Measurements from ENCODE around the gene SEBOX.
"Not testable (repeated sequence)": the region's sequence is repeated elsewhere in the genome, so short reads cannot be mapped to it uniquely, and the experiment has no call there.

Gene SEBOX

DNA sequence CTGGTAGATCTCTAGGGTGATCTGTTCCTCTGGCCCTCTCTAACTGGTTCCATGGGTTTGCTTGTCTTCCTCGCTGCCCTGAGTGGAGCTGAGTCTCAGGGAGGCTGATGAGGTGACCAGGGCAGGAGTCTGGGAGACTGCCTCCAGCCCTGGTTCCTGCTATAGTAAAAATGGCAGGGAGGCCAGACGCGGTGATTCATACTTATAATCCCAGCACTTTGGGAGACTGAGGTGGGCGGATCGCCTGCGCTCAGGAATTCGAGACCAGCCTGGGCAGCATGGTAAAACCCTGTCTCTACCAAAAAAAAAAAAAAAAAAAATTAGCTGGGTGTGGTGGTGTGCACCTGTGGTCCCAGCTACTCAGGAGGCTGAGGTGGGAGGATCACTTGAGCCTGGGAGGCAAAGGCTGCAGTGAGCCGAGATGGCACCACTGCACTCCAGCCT is 26.2 kb downstream of the SEBOX start:
- Histone ChIP-seq H4K8ac (ENCODE audit: low read depth, low read length) (peak overlapping the region; percentile 15), H3K79me1 (ENCODE audit: low read length) (peaks cover 11% of the 10 kb centered on the region), H3K79me2 (ENCODE audit: control insufficient read depth, insufficient read depth, low read length, poor library complexity) (peaks cover 22% of the 10 kb centered on the region), H3K27ac (ENCODE audit: low read depth, low read length) (peak overlapping the region; percentile 37), H3K4ac (ENCODE audit: low read depth, low read length) (peak overlapping the region; percentile 38), H3K36me3 (ENCODE audit: control insufficient read depth in 1 of 2, insufficient read depth in 2 of 2, low read length in 2 of 2) (peaks cover 45 to 47% of the 10 kb centered on the region in 2 experiments), H3K4me1 (ENCODE audit: control insufficient read depth in 1 of 2, insufficient read depth in 2 of 2, low read length in 2 of 2) (peaks cover 20 to 25% of the 10 kb centered on the region in 2 experiments)
- DNase-seq; H2BK12ac ChIP-seq (ENCODE audit: low read length); H3K9ac ChIP-seq (ENCODE audit: low read length); H3K4me2 ChIP-seq (ENCODE audit: low read length); H2AFZ ChIP-seq (ENCODE audit: insufficient read depth, low read length, poor library complexity); H2BK5ac ChIP-seq (ENCODE audit: low read depth, low read length, poor library complexity); H3K14ac ChIP-seq (ENCODE audit: low read length); H4K91ac ChIP-seq (ENCODE audit: low read depth, low read length); H3K4me3 ChIP-seq (ENCODE audit: low read depth, low read length); H3K23ac ChIP-seq (ENCODE audit: low read length); H4K12ac ChIP-seq (ENCODE audit: low read depth, low read length); H3K27me3 ChIP-seq (ENCODE audit: insufficient read depth, low read length); H2BK120ac ChIP-seq (ENCODE audit: insufficient read depth, low read length, poor library complexity); H3K18ac ChIP-seq (ENCODE audit: low read length); H2AK5ac ChIP-seq (ENCODE audit: low read length); H3K9me3 ChIP-seq (ENCODE audit: insufficient read depth, low read depth, low read length): not testable (repeated sequence)
- WGBS (ENCODE audit: extremely low coverage, insufficient coverage, insufficient read length), result no CpG with 5 or more reads among the region's 8 CpGs

DNA sequence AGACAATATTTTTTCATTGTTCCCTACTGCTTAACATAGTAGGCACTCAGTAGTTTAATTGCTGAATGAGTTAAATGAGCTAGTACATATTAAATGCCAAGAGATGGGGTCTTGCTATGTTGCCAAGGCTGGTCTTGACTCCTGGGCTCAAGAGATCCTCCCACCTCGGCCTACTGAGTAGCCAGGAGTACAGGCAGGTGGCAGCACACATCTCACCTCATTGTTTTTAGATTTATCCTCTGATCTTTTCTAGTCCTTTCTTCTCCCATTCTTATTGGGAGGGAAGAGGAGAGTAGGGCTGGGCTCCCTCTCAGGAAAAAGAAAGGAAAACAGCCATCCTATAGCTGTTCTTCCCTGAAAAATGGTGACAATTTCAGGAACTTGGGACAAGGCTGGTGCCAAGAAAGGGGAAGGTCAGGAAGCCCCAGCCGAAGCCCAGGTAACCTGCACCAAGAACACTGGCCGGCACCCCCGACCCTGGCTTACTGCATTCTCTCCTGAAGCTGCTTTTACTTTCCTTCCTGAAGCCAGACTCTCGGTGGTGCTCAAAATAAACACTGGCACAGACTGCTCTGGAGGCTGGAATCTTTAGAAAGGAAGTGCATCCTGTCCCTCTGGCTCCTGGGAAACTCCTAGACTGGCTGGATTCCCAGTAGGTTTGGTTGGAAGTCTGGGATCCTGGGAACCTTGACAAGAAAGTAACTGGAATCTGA is 26.8 kb downstream of the SEBOX start:
- H3K14ac ChIP-seq (ENCODE audit: low read length), result no peak overlapping the region
- H4K12ac ChIP-seq (ENCODE audit: low read depth, low read length), result no peak overlapping the region
- no peak overlapping the region for H3K4me2 ChIP-seq (ENCODE audit: low read length)
- H3K18ac ChIP-seq (ENCODE audit: low read length), result no peak overlapping the region
- WGBS (ENCODE audit: extremely low coverage, insufficient coverage, insufficient read length), result no CpG with 5 or more reads among the region's 5 CpGs
- H3K27me3 ChIP-seq (ENCODE audit: insufficient read depth, low read length), result no peaks in the 10 kb centered on the region
- no peak overlapping the region for H3K23ac ChIP-seq (ENCODE audit: low read length)
- no peak for DNase-seq
- H3K9me3 ChIP-seq (ENCODE audit: insufficient read depth, low read depth, low read length), result peaks cover 2% of the 10 kb centered on the region
- no peak overlapping the region for H4K91ac ChIP-seq (ENCODE audit: low read depth, low read length)
- H3K36me3 ChIP-seq (ENCODE audit: control insufficient read depth in 1 of 2, insufficient read depth in 2 of 2, low read length in 2 of 2), result peaks cover 39 to 41% of the 10 kb centered on the region in 2 experiments
- H4K8ac ChIP-seq (ENCODE audit: low read depth, low read length), result peak overlapping the region; percentile 15
- H3K27ac ChIP-seq (ENCODE audit: low read depth, low read length), result peak overlapping the region; percentile 37
- H2AFZ ChIP-seq (ENCODE audit: insufficient read depth, low read length, poor library complexity), result no peak overlapping the region
- no peak overlapping the region for H3K9ac ChIP-seq (ENCODE audit: low read length)
- H2BK5ac ChIP-seq (ENCODE audit: low read depth, low read length, poor library complexity), result no peak overlapping the region
- peaks cover 22% of the 10 kb centered on the region for H3K79me2 ChIP-seq (ENCODE audit: control insufficient read depth, insufficient read depth, low read length, poor library complexity)
- no peak overlapping the region for H2BK12ac ChIP-seq (ENCODE audit: low read length)
- peaks cover 20 to 25% of the 10 kb centered on the region in 2 experiments for H3K4me1 ChIP-seq (ENCODE audit: control insufficient read depth in 1 of 2, insufficient read depth in 2 of 2, low read length in 2 of 2)
- peaks cover 11% of the 10 kb centered on the region for H3K79me1 ChIP-seq (ENCODE audit: low read length)
- no peak overlapping the region for H2AK5ac ChIP-seq (ENCODE audit: low read length)
- no peak overlapping the region for H2BK120ac ChIP-seq (ENCODE audit: insufficient read depth, low read length, poor library complexity)
- H3K4me3 ChIP-seq (ENCODE audit: low read depth, low read length), result no peak overlapping the region
- peak overlapping the region; percentile 38 for H3K4ac ChIP-seq (ENCODE audit: low read depth, low read length)

DNA sequence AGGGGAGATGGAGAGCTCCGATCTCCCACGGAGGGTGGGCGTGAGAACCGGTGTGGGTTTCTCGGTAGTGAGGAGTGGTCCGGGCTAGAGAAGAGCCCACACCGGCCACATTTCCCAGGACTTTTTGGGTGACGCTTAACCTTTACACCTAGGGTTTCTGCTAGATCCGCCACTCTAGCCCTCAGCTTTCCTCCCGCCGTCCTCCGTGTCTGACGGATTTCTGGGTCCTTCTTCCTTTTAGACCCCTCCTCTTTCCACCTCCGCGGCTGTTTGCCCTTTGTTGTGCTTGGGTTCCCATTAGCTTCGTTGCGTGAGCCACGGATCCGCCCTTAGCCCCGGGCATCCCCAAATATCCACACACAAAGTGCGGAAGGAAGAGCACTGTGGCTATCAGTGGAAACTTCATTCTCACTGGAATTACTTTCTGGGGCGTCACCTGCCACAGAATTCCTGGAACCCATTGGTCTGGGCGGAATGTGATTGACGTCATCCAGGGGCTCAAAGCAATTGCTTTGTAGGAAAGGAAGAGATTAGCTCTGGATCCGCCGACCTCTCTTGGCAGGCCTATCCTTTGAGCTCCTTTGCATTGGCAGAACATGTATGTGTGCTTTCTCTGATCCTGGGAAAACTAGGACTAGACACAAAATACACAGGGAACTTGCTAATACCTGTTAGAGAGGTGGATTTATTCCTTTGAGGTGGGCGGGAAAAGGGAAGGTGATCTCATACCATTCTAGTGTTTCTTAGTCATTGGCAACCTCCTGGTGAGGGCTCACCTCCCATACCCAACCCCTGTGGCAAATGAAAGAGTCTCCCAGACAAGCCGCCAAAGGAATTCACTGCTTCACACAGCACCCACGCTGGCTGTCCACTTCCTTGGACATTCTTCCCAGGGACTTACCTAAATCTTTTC is 28.8 kb downstream of the SEBOX start:
- H3K9me3 ChIP-seq (ENCODE audit: insufficient read depth, low read depth, low read length), result peaks cover 4% of the 10 kb centered on the region
- H2BK12ac ChIP-seq (ENCODE audit: low read length), result peak overlapping the region; percentile 78
- H3K27me3 ChIP-seq (ENCODE audit: insufficient read depth, low read length), result no peaks in the 10 kb centered on the region
- H3K36me3 ChIP-seq (ENCODE audit: control insufficient read depth in 1 of 2, insufficient read depth in 2 of 2, low read length in 2 of 2), result peaks cover 26 to 29% of the 10 kb centered on the region in 2 experiments
- peak overlapping the region; percentile 82 for H3K9ac ChIP-seq (ENCODE audit: low read length)
- H2BK5ac ChIP-seq (ENCODE audit: low read depth, low read length, poor library complexity), result peak overlapping the region; percentile 96
- WGBS (ENCODE audit: extremely low coverage, insufficient coverage, insufficient read length), result no CpG with 5 or more reads among the region's 29 CpGs
- H3K4ac ChIP-seq (ENCODE audit: low read depth, low read length), result peak overlapping the region; percentile 87
- peaks cover 11% of the 10 kb centered on the region for H3K79me1 ChIP-seq (ENCODE audit: low read length)
- peak overlapping the region; percentile 97 for H3K14ac ChIP-seq (ENCODE audit: low read length)
- peak overlapping the region; percentile 97 for H2AK5ac ChIP-seq (ENCODE audit: low read length)
- peak overlapping the region; percentile 97 for H4K8ac ChIP-seq (ENCODE audit: low read depth, low read length)
- H3K27ac ChIP-seq (ENCODE audit: low read depth, low read length), result peak overlapping the region; percentile 96
- peak overlapping the region; percentile 96 for H3K18ac ChIP-seq (ENCODE audit: low read length)
- H4K12ac ChIP-seq (ENCODE audit: low read depth, low read length), result peak overlapping the region; percentile 96
- no peak overlapping the region for H3K23ac ChIP-seq (ENCODE audit: low read length)
- peak overlapping the region; percentile 85 for H2AFZ ChIP-seq (ENCODE audit: insufficient read depth, low read length, poor library complexity)
- peak overlapping the region; percentile 85 for H3K4me2 ChIP-seq (ENCODE audit: low read length)
- peak overlapping the region; percentile 95 for H2BK120ac ChIP-seq (ENCODE audit: insufficient read depth, low read length, poor library complexity)
- peak overlapping the region; percentile 99 for H4K91ac ChIP-seq (ENCODE audit: low read depth, low read length)
- peak; percentile 74 to 85 for DNase-seq
- peak overlapping the region; percentile 89 for H3K4me3 ChIP-seq (ENCODE audit: low read depth, low read length)
- peaks cover 22% of the 10 kb centered on the region for H3K79me2 ChIP-seq (ENCODE audit: control insufficient read depth, insufficient read depth, low read length, poor library complexity)
- H3K4me1 ChIP-seq (ENCODE audit: control insufficient read depth in 1 of 2, insufficient read depth in 2 of 2, low read length in 2 of 2), result peaks cover 20 to 25% of the 10 kb centered on the region in 2 experiments

DNA sequence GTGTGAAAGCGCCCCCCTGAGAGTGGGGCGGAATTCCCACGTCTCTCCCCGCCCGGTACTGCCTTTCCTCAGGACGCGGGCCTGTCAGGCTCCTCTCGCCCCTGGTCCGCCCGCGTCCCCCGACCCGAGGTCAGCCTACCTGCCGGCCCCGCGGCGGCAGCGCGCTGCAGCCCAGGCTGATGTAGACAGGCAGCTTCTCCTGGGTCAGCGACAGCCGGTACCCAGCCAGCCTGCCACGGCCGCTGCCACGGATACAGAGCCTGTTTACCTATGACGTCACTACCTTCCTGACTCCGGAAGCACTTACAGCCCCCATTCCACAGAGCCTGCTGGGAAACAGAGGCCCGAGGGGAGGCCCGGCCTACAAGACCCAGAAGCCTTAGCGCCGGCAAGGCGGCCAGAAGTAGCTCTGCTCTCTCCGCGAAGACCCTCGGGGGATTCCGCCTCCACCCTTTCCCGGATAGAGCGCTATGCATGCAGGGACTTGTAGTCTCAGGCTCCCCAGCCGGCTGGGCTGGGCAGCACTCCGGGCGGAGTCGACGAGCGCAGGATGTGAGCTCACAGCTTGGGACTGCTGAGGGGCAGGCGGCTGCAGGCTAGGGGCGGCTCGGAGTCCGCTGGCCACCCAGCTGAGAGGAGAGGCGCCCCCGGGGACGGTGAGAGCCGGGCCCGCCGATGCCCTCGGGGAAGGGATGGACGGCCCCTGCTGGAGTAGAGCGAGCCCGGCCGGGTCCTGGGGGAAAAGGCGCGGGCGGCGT is 29.6 kb downstream of the SEBOX start, which contains the start of the genes IFT20 and TNFAIP1:
TSS of gene IFT20 (minus strand) at position 272 of the 758 bp plus-strand sequence. CDS start 3,487 bp downstream, outside the sequence.
TSS of gene TNFAIP1 (plus strand) at position 561 of the 758 bp plus-strand sequence. CDS start 3,761 bp downstream, outside the sequence.
- Histone ChIP-seq H3K4me3 (ENCODE audit: low read depth, low read length) (peak within 1 kb of the TSS; percentile 94), H2BK12ac (ENCODE audit: low read length) (peak within 1 kb of the TSS; percentile 78), H3K79me2 (ENCODE audit: control insufficient read depth, insufficient read depth, low read length, poor library complexity) (peaks cover 22% of the 10 kb centered on the region), H4K91ac (ENCODE audit: low read depth, low read length) (peak within 1 kb of the TSS; percentile 99), H3K14ac (ENCODE audit: low read length) (peak within 1 kb of the TSS; percentile 97), H4K12ac (ENCODE audit: low read depth, low read length) (peak within 1 kb of the TSS; percentile 96), H3K9me3 (ENCODE audit: insufficient read depth, low read depth, low read length) (peaks cover 3% of the 10 kb centered on the region), H3K18ac (ENCODE audit: low read length) (peak within 1 kb of the TSS; percentile 96), H3K9ac (ENCODE audit: low read length) (peak within 1 kb of the TSS; percentile 82), H4K8ac (ENCODE audit: low read depth, low read length) (peak within 1 kb of the TSS; percentile 97), H2BK5ac (ENCODE audit: low read depth, low read length, poor library complexity) (peak within 1 kb of the TSS; percentile 96), H3K4me1 (ENCODE audit: control insufficient read depth in 1 of 2, insufficient read depth in 2 of 2, low read length in 2 of 2) (peaks cover 20 to 25% of the 10 kb centered on the region in 2 experiments), H3K4ac (ENCODE audit: low read depth, low read length) (peak within 1 kb of the TSS; percentile 87), H2BK120ac (ENCODE audit: insufficient read depth, low read length, poor library complexity) (peak within 1 kb of the TSS; percentile 95), H3K27me3 (ENCODE audit: insufficient read depth, low read length) (no peaks in the 10 kb centered on the region), H2AK5ac (ENCODE audit: low read length) (peak within 1 kb of the TSS; percentile 97), H3K36me3 (ENCODE audit: control insufficient read depth in 1 of 2, insufficient read depth in 2 of 2, low read length in 2 of 2) (peaks cover 20 to 24% of the 10 kb centered on the region in 2 experiments), H3K23ac (ENCODE audit: low read length) (no peak within 1 kb of the TSS), H2AFZ (ENCODE audit: insufficient read depth, low read length, poor library complexity) (peak within 1 kb of the TSS; percentile 85), H3K27ac (ENCODE audit: low read depth, low read length) (peak within 1 kb of the TSS; percentile 96), H3K79me1 (ENCODE audit: low read length) (peaks cover 11% of the 10 kb centered on the region), H3K4me2 (ENCODE audit: low read length) (peak within 1 kb of the TSS; percentile 85)
- WGBS (ENCODE audit: extremely low coverage, insufficient coverage, insufficient read length), result no CpG with 5 or more reads among the region's 62 CpGs
- peak; percentile 100 for DNase-seq

Measured in trophoblast cell (in vitro differentiated cells and primary cell).